ENCODE measurements around the gene U2AF2. TPM values are rescaled to one million over a fixed set of nuclear protein-coding genes. Genes with fewer than 3 reads are reported as not detected.

The U2AF2 gene
- total RNA-seq, 2 experiments from 2014 or later = 285 to 293 TPM

DNA sequence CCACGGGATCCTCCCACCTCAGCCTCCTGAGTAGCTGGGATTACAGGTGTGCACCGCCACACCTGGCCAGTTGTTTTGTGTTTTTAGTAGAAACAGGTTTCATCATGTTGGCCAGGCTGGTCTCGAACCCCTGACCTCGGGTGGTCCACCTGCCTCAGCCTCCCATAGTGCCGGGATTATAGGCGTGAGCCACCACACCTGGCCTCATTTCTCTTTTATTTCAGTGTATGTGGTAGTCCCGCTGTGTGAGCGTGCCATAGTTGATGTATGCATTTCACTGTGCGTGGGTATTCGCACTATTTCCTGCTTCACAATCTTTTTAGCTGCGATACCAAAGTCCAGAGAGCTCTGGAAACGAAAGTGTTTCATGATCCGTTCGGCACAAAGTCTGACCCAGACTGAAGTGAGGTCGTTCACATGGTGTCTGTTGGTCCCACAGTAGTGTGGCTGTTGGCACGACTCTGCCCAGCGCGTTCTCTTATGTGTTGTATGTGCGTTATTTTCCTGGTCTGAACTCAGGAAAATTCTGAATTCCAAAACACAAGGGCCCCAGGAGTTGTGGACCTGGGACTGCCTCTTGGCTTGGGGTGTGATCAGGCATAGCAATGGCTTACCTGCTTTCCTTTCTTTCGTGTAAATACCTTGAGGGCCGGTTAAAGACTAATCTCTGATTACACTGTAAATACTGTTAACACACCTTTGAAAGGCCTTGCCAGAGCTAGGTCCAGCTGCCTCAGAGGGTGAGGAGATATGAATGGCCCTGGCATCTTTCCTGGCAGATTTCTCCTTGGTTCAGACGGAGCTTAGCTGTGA, 28.8 kb downstream of the U2AF2 start:
- Mint-ChIP-seq H3K4me3 (no peak overlapping the region), H3K36me3 (ENCODE audit: low read depth) (peaks cover 10% of the 10 kb centered on the region), H3K4me1 (ENCODE audit: low read depth) (peaks cover 23% of the 10 kb centered on the region), H3K27me3 (ENCODE audit: low read depth) (no peaks in the 10 kb centered on the region), H3K9me3 (no peaks in the 10 kb centered on the region), H3K27ac (no peak overlapping the region)
- intact Hi-C loops (cut with micrococcal nuclease) = no loop called here
- DNase-seq = no peak
- CTCF ChIA-PET = interaction anchor here (0.6 kb wide), 1 partner anchor 1165 kb away, joined by 3 read pairs; no protein-coding TSS in a partner anchor

DNA sequence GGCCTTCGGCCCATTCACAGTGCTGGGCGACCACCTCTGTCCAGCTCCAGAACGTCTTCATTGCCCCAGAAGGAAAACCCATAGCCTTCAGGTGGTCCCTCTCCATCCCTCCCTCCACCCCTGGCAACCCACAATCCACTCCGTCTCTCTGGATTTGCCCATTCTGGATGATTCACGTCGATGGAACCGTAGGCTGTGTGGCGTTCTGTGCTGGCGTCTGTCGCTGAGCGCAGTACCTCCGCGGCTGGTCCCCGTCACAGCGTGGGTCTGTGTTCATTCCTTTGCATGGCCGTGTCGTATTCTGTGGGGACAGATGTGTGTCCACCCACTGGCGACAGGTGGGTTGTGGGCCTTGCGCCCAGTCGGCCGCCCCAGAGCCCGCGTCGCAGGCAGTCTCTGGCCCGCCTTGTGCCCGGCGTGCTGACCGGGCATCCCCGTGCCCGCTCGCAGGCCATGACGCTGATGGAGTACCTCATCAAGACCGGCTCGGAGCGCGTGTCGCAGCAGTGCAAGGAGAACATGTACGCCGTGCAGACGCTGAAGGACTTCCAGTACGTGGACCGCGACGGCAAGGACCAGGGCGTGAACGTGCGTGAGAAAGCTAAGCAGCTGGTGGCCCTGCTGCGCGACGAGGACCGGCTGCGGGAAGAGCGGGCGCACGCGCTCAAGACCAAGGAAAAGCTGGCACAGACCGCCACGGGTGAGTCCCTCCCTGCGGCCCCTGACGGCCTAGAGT, 30.3 kb downstream of the U2AF2 start:
- Mint-ChIP-seq H3K36me3 (ENCODE audit: low read depth) (peaks cover 15% of the 10 kb centered on the region), H3K27ac (no peak overlapping the region), H3K27me3 (ENCODE audit: low read depth) (no peaks in the 10 kb centered on the region), H3K9me3 (no peaks in the 10 kb centered on the region), H3K4me1 (ENCODE audit: low read depth) (peaks cover 10% of the 10 kb centered on the region), H3K4me3 (no peak overlapping the region)
- CTCF ChIA-PET = no interaction called here
- intact Hi-C loops (cut with micrococcal nuclease) = no loop called here
- DNase-seq = no peak

DNA sequence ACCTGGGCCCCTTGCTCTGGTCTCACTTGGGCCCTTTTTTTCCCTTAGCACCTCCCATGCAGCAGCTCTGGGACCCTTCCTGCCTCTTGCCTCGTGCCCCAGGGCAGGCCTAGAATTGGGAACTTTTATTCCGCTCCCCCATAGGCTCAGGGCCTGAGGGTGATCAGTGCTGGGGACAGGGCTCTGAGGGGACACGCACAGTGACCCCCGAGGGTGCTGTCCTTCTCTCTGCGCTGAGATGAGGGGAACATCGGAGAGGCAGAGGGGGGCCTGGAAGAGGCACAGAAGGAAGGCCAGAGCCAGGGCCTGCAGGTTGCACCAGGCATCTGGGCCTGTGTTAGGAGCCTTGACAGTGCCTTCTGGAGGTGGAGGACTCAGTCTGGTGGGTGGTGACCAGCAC, 30.9 kb downstream of the U2AF2 start:
- Mint-ChIP-seq H3K4me1 (ENCODE audit: low read depth) (peaks cover 4% of the 10 kb centered on the region), H3K27me3 (ENCODE audit: low read depth) (no peaks in the 10 kb centered on the region), H3K27ac (no peak overlapping the region), H3K9me3 (no peaks in the 10 kb centered on the region), H3K4me3 (no peak overlapping the region), H3K36me3 (ENCODE audit: low read depth) (peaks cover 12% of the 10 kb centered on the region)
- DNase-seq = no peak
- CTCF ChIA-PET = no interaction called here
- intact Hi-C loops (cut with micrococcal nuclease) = no loop called here

DNA sequence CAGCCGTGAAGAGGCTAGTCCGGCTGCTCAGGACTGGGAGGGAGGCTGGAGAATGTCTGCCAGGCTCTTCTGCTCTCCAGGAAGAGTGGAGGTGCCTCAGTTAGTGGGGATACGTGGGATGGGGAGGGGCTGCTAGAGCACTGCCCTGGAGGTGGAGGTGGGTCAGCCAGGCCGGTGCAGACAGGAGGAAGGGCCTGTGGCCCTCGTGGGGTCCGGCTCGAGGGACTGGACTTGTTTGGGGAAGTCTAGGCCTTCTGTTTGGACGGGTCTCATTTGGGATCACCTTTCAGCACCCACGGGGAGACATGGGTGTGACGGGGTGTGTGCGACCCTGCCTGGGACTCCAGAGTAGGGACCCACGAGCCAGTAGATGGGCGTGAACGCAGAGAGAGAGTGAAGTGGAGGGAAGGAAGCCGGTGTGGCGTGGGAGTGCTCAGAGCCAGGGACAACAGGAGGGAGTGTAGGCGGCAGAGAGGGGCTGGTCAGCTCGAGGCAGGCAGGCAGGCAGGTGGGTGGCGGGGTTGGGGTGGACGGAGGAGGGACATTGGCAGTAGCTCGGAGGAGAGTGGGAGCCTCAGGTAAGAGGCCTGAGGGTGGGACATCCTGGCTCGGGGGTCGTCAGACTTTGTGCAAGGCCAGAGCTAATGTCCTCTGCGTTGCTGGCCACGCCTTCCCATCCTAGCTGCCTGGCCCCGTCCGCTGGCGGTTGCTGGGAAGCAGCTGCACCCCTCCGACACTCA, 31.6 kb downstream of the U2AF2 start:
- Mint-ChIP-seq H3K27me3 (ENCODE audit: low read depth) (no peaks in the 10 kb centered on the region), H3K4me3 (no peak overlapping the region), H3K27ac (no peak overlapping the region), H3K4me1 (ENCODE audit: low read depth) (peaks cover 4% of the 10 kb centered on the region), H3K36me3 (ENCODE audit: low read depth) (peaks cover 12% of the 10 kb centered on the region), H3K9me3 (no peaks in the 10 kb centered on the region)
- no peak for DNase-seq
- intact Hi-C loops (cut with micrococcal nuclease) = no loop called here
- CTCF ChIA-PET = no interaction called here

DNA sequence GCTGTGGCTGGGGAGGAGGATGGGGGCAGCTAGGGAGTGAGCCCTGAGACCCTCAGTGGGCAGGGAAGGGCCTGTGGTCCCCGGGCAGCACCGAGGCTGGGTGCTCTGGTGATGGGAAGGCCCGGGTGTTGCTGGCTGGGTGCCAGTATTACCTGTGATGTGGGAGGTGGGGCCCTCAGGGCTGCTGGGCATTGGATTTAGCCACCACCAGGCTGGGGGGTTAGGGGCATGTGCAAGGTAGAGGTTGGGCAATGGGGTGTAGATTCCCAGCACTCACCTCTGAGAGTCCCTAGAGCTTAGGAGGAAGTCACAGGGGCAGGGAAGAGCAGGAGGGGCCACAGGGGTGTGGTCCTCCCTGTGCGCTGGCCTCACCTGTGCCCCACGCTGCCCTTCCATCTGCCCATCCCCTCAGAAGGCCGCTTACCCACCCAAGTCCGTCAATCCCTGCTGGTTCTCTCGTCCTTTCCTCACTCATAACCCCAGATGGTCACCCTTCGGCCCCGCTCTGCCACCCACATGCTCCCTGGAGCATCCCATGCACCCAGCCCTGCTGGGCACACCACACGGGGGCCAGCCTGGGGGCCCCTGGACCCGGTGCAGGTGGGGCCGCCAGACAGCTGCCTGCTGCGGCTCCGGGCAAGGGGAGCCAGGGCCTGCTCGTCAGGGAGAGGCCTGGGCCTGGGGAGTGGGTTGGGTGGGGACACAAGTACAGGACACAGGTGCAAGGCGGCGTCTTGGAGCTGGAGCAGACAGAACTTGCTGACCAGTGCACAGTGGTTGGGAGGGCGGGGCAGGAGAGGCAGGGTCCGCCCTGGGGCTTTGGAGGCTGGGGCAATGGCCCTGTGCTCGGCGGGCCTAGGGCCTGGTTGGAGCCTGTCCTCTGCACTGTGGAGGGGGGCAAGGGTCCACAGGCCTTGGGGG, 32.7 kb downstream of the U2AF2 start:
- Mint-ChIP-seq H3K4me1 (ENCODE audit: low read depth) (peaks cover 2% of the 10 kb centered on the region), H3K27me3 (ENCODE audit: low read depth) (no peaks in the 10 kb centered on the region), H3K9me3 (no peaks in the 10 kb centered on the region), H3K27ac (no peak overlapping the region), H3K36me3 (ENCODE audit: low read depth) (peaks cover 12% of the 10 kb centered on the region), H3K4me3 (no peak overlapping the region)
- CTCF ChIA-PET = no interaction called here
- intact Hi-C loops (cut with micrococcal nuclease) = no loop called here
- DNase-seq = no peak

DNA sequence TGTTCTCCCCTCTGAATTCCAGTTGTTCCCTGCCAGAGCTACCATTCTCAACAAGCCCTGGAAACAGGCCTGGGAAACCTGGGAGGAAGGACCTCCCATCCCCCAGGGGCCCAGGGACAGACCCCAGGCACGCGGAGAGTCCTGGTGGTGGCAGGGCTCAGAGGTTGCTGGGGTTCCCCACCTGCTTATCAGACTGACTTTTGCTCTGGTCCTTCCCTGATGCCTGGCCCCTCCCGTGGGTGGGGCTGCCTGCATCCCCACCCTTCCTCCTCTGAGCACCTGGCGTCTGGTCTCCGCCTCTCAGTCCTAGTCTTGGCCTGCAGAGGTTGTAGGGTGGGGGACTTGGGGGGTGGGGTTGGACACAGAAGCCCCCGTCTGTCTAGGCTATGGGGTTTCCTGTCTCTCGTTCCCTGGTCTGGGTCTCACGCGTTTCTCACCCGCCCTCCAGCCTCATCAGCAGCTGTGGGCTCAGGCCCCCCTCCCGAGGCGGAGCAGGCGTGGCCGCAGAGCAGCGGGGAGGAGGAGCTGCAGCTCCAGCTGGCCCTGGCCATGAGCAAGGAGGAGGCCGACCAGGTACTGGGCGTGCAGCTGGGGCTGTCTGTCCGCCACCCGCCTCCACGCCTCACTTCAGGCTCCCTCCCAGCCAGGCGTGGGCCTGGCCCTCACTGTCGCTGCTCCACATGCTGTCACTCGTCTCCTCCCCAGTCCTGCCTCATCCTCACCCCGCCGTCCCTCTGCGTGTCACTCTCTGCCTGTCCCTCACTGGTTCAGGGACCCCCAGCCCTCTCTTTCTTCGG, 33.8 kb downstream of the U2AF2 start:
- CTCF ChIA-PET = no interaction called here
- intact Hi-C loops (cut with micrococcal nuclease) = no loop called here
- peaks cover 2% of the 10 kb centered on the region for H3K4me1 Mint-ChIP-seq (ENCODE audit: low read depth)
- no peaks in the 10 kb centered on the region for H3K9me3 Mint-ChIP-seq
- peaks cover 9% of the 10 kb centered on the region for H3K36me3 Mint-ChIP-seq (ENCODE audit: low read depth)
- H3K4me3 Mint-ChIP-seq = no peak overlapping the region
- no peak for DNase-seq
- no peaks in the 10 kb centered on the region for H3K27me3 Mint-ChIP-seq (ENCODE audit: low read depth)
- H3K27ac Mint-ChIP-seq = no peak overlapping the region

DNA sequence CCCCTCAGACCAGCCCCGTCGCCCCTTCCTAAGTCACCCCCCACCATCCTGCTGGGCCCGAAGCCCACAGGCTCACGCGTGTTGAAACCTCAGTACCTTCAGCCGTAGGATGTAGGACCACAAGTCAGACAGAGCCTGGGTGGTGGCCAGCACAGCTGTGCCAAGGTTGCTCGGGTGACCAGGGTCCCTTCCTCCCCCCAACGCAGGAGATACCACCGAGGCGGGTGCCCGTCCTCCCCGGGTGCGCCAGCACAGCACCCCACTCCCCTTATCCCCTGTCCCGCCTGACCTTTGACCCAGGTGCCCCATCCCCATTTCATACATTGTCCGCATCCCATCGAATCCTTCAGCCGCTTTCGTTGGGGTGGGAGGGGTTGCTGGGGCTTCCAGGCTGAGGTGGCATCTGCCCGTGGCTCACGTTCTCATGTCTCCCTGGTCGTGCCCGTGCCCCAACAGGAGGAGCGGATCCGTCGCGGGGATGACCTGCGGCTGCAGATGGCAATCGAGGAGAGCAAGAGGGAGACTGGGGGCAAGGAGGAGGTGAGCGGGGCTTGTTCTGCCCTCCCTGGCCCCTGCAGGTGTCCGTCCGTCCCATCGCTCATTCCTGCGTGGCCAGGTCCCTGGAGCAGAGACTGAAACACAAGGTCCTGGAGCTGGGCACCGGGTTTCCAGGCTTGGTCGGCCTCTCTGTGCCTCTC, 34.7 kb downstream of the U2AF2 start:
- no peak overlapping the region for H3K27ac Mint-ChIP-seq
- peaks cover 2% of the 10 kb centered on the region for H3K4me1 Mint-ChIP-seq (ENCODE audit: low read depth)
- intact Hi-C loops (cut with micrococcal nuclease) = no loop called here
- no peak overlapping the region for H3K4me3 Mint-ChIP-seq
- H3K36me3 Mint-ChIP-seq (ENCODE audit: low read depth) = peaks cover 9% of the 10 kb centered on the region
- H3K27me3 Mint-ChIP-seq (ENCODE audit: low read depth) = no peaks in the 10 kb centered on the region
- no peak for DNase-seq
- CTCF ChIA-PET = no interaction called here
- H3K9me3 Mint-ChIP-seq = no peaks in the 10 kb centered on the region

DNA sequence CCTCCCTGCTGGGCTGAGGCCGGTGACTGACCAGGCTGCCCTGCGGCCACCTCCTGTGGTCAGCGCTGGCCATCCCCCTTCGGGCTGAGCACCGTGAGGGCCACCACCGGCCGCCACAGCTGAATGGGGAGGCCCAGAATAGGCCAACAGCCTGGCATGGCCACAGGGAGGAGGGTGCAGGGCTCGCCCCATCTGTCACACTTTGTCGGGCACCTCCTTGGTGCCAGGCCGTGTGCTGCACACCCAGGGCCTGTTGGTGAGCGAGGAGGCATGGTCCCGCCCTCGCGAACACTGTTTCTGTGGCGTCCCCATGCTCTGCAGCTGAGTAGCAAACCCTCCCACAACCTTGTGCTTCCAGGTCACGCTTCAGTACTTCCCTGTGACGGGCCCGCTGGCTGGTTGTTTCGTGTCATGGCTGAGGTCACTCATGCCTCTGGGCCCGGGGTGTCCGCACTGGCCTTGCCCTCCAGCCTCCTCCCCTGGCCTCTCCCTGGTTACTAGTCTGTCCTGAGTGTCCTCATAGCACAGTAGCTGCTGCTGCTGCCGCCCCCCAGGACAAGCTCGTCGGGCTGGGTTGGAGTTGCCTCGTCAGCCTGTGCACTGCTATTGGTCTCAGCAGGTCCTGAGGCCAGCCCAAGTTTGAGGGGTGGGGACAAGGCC, 35.4 kb downstream of the U2AF2 start:
- peaks cover 12% of the 10 kb centered on the region for H3K36me3 Mint-ChIP-seq (ENCODE audit: low read depth)
- H3K27ac Mint-ChIP-seq = no peak overlapping the region
- CTCF ChIA-PET = no interaction called here
- intact Hi-C loops (cut with micrococcal nuclease) = no loop called here
- no peak for DNase-seq
- H3K9me3 Mint-ChIP-seq = no peaks in the 10 kb centered on the region
- H3K4me1 Mint-ChIP-seq (ENCODE audit: low read depth) = peaks cover 2% of the 10 kb centered on the region
- no peaks in the 10 kb centered on the region for H3K27me3 Mint-ChIP-seq (ENCODE audit: low read depth)
- H3K4me3 Mint-ChIP-seq = no peak overlapping the region

DNA sequence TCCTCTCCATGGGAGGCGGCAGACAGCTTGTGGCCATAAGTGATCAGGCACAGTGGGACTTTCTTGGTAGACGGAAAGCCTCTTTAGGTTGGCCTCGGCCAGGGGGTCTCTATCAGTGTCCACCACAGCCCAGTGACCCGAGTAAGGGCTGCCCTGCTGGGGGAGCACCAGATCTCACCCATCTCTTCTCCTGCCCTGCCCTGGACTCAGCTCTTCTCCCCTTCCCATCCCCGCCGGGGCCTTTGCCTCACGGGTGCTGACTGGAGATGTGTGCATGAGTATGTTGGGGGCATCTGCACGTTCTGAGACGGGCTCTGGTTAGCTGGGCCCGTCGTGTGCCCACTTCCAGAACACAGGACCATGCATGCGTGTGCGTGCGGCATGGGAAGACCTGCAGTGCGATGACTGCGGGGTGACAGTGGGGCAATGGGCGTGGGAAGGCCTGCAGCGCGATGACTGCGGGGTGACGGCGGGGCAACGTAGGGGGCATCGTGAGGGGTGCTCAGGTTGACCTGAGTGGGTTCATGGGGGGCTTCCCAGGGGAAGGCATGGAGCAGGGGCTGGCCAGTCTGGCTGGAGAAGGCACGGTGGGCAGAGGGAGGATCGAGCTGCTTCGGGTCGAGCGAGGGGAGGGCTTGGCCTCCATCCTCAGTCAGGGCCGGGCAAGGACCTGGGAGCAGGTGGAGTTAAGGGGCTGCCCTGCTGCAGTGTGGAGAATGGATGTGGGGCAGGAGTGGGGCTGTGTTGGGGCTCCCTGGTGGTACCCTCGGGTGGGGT, 36.1 kb downstream of the U2AF2 start:
- no peaks in the 10 kb centered on the region for H3K9me3 Mint-ChIP-seq
- no peak overlapping the region for H3K27ac Mint-ChIP-seq
- H3K36me3 Mint-ChIP-seq (ENCODE audit: low read depth) = peaks cover 14% of the 10 kb centered on the region
- CTCF ChIA-PET = no interaction called here
- H3K4me1 Mint-ChIP-seq (ENCODE audit: low read depth) = peaks cover 2% of the 10 kb centered on the region
- intact Hi-C loops (cut with micrococcal nuclease) = no loop called here
- no peak for DNase-seq
- H3K27me3 Mint-ChIP-seq (ENCODE audit: low read depth) = no peaks in the 10 kb centered on the region
- H3K4me3 Mint-ChIP-seq = no peak overlapping the region
